ENCODE measurements around the gene C6orf15. TPM values are rescaled to one million over a fixed set of nuclear protein-coding genes. Genes with fewer than 3 reads are reported as not detected.
A peak's percentile ranks its signal among the peaks of the same experiment; 100 is the strongest.

Gene C6orf15
- polyA plus RNA-seq, 2 of the 4 experiments (the other 2 are of a cell fraction) = not detected

DNA sequence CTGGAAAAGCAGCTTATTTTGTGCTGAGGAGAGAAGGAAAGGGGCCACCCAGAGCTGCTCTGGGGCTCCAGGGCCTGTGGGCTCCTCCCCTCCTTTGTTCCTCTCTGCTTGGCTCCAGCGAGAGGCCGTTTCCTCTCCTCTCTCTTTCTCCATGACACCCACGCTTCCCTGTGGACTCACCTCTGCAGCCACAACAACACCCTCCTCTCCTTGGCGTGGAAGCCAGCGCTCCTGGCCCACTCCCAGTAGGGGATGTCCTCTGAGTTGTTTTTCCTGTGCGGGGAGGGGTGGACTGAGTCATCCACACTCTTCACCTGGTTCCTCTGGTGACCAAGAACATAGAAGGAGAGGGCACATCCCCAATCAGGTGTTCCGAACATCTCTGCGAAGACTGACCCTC lies 12.8 kb upstream of the C6orf15 start:
- Histone ChIP-seq H3K4me3 (no peak overlapping the region), H3K27ac (peak overlapping the region; percentile 44 to 45; a peak in 2 of 6 replicates), H3K9me3 (no peaks in the 10 kb centered on the region), H3K4me2 (peak overlapping the region; percentile 28; the same call in 1 of the 3 replicates), H3K4me1 (peaks cover 36% of the 10 kb centered on the region)
- ChIA-PET POLR2A (interaction anchor here (0.6 kb wide), 1 partner anchor 11 kb away, joined by 3 read pairs; the partner anchor contains the start of gene PSORS1C1), CTCF (interaction anchor here (1.1 to 7.0 kb wide), 3 partner anchors 9 to 69 kb away, joined by 3 to 46 read pairs (median 27); partner anchors contain the start of gene PSORS1C1)
- ATAC-seq (no peak), DNase-seq (ENCODE audit: low read depth in 1 of 2, low spot score in 1 of 2) (no peak), FAIRE-seq (no peak)
- WGBS (ENCODE audit: missing lambda C conversion rate) = 51% methylated on average over 8 of the region's 8 CpGs
- TF ChIP-seq ZC3H11A (IDR thresholded peaks at IDR 0.05) (no peak), CHD2 (IDR thresholded peaks at IDR 0.05; ENCODE audit: low read length, partially characterized antibody) (no peak), CBX8 (IDR thresholded peaks at IDR 0.05) (no peak), MAFK (IDR thresholded peaks at IDR 0.05; ENCODE audit: partially characterized antibody) (no peak), HEYL (CRISPR knock-in tag; IDR thresholded peaks at IDR 0.05) (no peak)
- TF ChIP-seq, protein P1, sequence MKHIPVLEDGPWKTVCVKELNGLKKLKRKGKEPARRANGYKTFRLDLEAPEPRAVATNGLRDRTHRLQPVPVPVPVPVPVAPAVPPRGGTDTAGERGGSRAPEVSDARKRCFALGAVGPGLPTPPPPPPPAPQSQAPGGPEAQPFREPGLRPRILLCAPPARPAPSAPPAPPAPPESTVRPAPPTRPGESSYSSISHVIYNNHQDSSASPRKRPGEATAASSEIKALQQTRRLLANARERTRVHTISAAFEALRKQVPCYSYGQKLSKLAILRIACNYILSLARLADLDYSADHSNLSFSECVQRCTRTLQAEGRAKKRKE (CRISPR knock-in tag; IDR thresholded peaks at IDR 0.05; ENCODE audit: low read depth) = no peak

DNA sequence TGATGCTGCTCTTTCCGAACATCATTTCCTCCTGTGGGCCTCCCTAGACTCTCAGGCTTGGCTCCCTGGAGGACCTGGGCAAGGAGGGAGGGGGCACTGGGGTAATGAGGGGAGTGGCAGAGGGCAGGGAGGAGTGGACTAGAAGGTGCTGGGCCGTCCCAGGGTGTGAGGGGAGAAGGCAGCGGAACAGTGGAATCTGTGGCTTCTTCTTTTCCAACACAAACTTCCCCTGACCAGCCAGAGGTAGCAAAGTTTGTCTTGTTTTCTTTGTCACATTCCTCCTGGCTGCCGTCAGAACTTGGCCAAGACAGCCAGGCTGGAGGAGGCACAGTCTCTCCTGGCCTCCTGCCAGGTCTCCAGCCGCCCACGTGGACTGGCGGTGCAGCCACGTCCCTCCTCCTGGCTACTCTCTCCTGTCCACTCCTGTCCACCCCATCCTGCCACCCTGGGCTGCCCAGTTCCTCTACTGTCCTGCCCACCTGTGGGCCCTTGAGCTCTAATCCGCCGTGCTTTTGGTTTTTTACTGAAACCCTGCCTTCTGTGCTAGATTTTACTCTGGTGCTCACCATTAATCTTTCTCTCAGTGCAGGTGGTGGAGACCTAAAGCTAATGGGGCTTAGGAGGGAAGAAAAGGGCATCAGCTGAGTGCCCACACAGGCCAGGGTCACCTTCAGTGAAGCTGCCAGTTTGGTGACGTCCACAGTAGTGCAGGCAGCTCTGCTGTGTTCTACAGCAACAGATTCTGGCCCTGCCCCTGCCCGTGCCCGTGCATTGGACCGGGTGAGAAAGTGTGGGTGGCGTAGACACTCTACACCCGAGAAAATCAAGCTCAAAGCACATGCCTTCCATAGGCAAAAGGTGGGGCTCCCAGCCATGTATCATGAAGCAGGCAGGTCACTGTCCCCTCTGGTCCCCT lies 10.7 kb upstream of the C6orf15 start:
- FAIRE-seq (no peak), DNase-seq (ENCODE audit: low read depth in 1 of 2, low spot score in 1 of 2) (peak; percentile 23 to 73), ATAC-seq (peak; percentile 55 to 73; a peak in 5 of 6 replicates)
- Histone ChIP-seq H3K4me2 (peak overlapping the region; percentile 67), H3K9me3 (no peaks in the 10 kb centered on the region), H3K27ac (peak overlapping the region; percentile 66 to 77; a peak in 5 of 6 replicates), H3K4me3 (no peak overlapping the region), H3K4me1 (peaks cover 36% of the 10 kb centered on the region)
- ChIA-PET CTCF (interaction anchor here (0.6 to 1.5 kb wide), 5 partner anchors 8 to 207 kb away, joined by 3 to 7 read pairs (median 4); partner anchors contain the start of gene PSORS1C1), POLR2A (no interaction called here)
- TF ChIP-seq, protein P2, sequence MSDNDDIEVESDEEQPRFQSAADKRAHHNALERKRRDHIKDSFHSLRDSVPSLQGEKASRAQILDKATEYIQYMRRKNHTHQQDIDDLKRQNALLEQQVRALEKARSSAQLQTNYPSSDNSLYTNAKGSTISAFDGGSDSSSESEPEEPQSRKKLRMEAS (IDR thresholded peaks at IDR 0.05) = peak; percentile 58
- no peak for TF ChIP-seq POLR2AphosphoS2 (conservative IDR thresholded peaks at IDR 0.05; ENCODE audit: low read length)
- TF ChIP-seq ZFP36 (IDR thresholded peaks at IDR 0.05; ENCODE audit: borderline replicate concordance, partially characterized antibody) = no peak
- no peak for TF ChIP-seq NPAS2 (CRISPR knock-in tag; IDR thresholded peaks at IDR 0.05; ENCODE audit: borderline replicate concordance)
- WGBS (ENCODE audit: missing lambda C conversion rate) = 41% methylated on average over 12 of the region's 16 CpGs

DNA sequence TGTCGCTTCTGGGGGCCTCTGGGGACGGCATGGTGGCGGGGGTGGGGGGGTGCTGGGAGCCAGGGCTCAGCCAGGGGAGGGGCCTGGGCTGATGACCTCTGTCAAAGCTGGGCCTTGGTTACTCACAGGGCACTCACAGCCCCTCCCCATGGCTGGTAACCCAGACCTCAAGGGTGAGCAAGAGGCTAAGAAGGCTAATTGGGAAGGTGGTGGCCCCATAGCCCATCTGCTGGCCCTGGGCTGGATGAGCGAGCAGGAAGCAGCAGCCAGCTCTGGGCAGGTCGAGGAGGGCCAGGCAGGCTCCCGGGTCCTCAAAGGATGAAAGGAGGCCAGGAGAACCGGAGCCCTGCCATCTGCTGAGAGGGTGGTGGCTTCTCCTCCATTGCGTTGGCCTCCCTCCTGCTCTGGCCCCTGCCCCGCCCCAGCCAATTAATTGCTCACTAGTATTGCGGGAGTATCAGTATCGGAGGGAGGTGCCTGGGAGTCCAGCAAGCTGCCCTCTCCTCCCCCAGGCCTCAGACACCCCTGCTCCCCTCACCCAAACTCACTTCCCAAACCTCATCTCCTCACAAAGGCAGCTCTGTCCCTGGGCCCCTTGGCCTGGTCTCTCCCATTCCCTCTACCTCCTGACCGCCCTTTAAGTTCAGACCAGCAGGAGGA lies 8.9 kb upstream of the C6orf15 start:
- no peak overlapping the region for H3K4me3 ChIP-seq
- peaks cover 30% of the 10 kb centered on the region for H3K4me1 ChIP-seq
- no peak overlapping the region; a peak in 1 of 6 replicates for H3K27ac ChIP-seq
- no peak for ATAC-seq
- FAIRE-seq = no peak
- CTCF ChIA-PET = interaction anchor here (1.0 to 1.4 kb wide), 4 partner anchors 8 to 34 kb away, joined by 3 to 4 read pairs (median 4); no protein-coding TSS in a partner anchor
- H3K9me3 ChIP-seq = no peaks in the 10 kb centered on the region
- 83% methylated on average over 6 of the region's 12 CpGs for WGBS (ENCODE audit: missing lambda C conversion rate)
- DNase-seq (ENCODE audit: low read depth in 1 of 2, low spot score in 1 of 2) = no peak
- no peak for TF ChIP-seq HOXB13 (CRISPR knock-in tag; IDR thresholded peaks at IDR 0.05; ENCODE audit: low read depth)
- POLR2A ChIA-PET = no interaction called here
- no peak overlapping the region for H3K4me2 ChIP-seq

DNA sequence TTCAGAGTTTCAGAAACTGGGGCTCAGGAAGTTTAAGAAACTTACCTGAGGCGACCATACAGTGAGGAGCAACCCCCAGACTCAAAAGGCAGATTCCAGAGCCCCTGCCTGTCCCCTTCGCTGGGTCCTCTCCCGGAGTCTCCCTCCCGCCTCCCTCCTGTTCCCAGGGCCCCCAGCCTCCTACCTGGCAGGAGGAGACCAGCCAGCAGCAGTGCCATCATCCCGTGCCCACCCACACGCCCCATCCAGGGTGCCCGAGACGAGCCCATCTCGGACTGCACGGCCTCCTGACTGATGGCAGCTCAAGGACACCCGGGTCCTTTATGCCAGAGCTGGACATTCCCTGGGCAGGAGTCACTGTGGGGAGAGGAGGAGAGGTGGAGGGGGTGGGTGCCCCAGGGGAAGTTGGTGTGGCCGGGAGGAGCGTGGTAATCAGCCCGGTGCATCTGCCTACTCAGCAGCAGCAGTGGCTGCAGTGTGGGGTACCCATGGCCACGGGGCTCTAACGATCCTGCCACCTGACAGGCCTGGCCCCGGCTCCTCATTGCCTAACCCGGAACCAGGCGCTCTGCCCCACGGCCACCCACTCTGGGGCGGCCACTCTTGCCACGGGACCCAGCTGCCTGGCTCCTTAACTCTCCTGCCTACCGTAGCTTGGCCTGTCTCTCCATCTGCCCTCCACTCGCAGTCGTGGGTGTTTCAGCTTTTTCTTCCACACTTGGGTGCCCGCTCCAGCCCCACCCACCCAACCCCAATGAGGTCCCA lies 8.0 kb upstream of the C6orf15 start, which contains the start of gene CDSN:
Gene CDSN (minus strand): TSS at position 296 of the 765 bp plus-strand sequence. CDS start 27 bp downstream, at position 269.
- no peak for ATAC-seq
- H3K4me3 ChIP-seq = no peak within 1 kb of the TSS
- POLR2A ChIA-PET = no interaction called here
- peaks cover 27% of the 10 kb centered on the region for H3K4me1 ChIP-seq
- no peak within 1 kb of the TSS for H3K4me2 ChIP-seq
- no peak for DNase-seq (ENCODE audit: low read depth in 1 of 2, low spot score in 1 of 2)
- FAIRE-seq = no peak
- WGBS (ENCODE audit: missing lambda C conversion rate) = 91% methylated on average over 14 of the region's 26 CpGs
- H3K27ac ChIP-seq = no peak within 1 kb of the TSS
- TF ChIP-seq RARB (CRISPR knock-in tag; IDR thresholded peaks at IDR 0.05) = no peak
- no peak for TF ChIP-seq PHF8 (IDR thresholded peaks at IDR 0.05; ENCODE audit: borderline replicate concordance, low read depth)
- no peak for TF ChIP-seq EHMT2 (IDR thresholded peaks at IDR 0.05; ENCODE audit: low read depth)
- no peak for TF ChIP-seq EP300 (IDR thresholded peaks at IDR 0.05)
- no peak for TF ChIP-seq ZFP36 (IDR thresholded peaks at IDR 0.05; ENCODE audit: borderline replicate concordance, partially characterized antibody)
- H3K9me3 ChIP-seq = no peaks in the 10 kb centered on the region
- CTCF ChIA-PET = interaction anchor here (1.0 to 1.6 kb wide), 3 partner anchors 7 to 17 kb away, joined by 3 to 5 read pairs (median 4); no protein-coding TSS in a partner anchor
